A549 (cell line): ENCODE measurements around the gene PDE6C. TPM values are rescaled to one million over a fixed set of nuclear protein-coding genes. Genes with fewer than 3 reads are reported as not detected.
A peak's percentile ranks its signal among the peaks of the same experiment; 100 is the strongest.

ENCODE experiments used
- ATAC-seq, 2 experiments: fragments of 200-7000 bp in 1 of 2; fragments of >200 bp in 1 of 2; cut with Nextera tagmentation in 1 of 2; cut with Tn5 transposase in 1 of 2; 3 replicates each; pipeline versions ENCODE4 v1.8.0 to v1.9.1; 2018 to 2020; ENCODE audit warnings: mild to moderate bottlenecking in 1 of 2, moderate library complexity in 1 of 2
- CTCF ChIA-PET: fragments of 300-600 bp; sonication (Branson Sonifier 250); formaldehyde crosslinking; extraction: SDS; loops from one replicate; lab custom pipeline; 2021; ENCODE audit warnings: antibody characterized with exemption, inconsistent platforms; lab: Yijun Ruan, JAX
- POLR2A ChIA-PET: fragments of 350-600 bp; formaldehyde crosslinking; extraction: SDS; loops from one replicate; lab custom pipeline; 2021; ENCODE audit warnings: antibody characterized with exemption, inconsistent platforms; lab: Yijun Ruan, JAX
- DNase-seq, 2 experiments: peaks; one replicate each; pipeline versions ENCODE4 v3.0.0 to v3.0.0-alpha.2; 2011 to 2016; ENCODE audit warnings: low read depth in 1 of 2, low spot score in 1 of 2
- FAIRE-seq: peaks from 2 replicates; lab custom pipeline; 2011; peaks lifted over from hg19 to GRCh38; lab: Jason Lieb, UNC
- H3K27ac ChIP-seq, 2 experiments: fragments of >200 bp; sonication (Bioruptor Twin); formaldehyde crosslinking; 3 replicates each; pipeline ENCODE4 v1.5.1; 2016 to 2017
- H3K4me1 ChIP-seq: fragments of >200 bp; sonication (Bioruptor Twin); formaldehyde crosslinking; 3 replicates; pipeline ENCODE4 v1.6.1; 2016
- H3K4me2 ChIP-seq: fragments of >200 bp; sonication (Bioruptor Twin); formaldehyde crosslinking; 3 replicates; pipeline ENCODE4 v1.6.1; 2016
- H3K4me3 ChIP-seq: fragments of >200 bp; sonication (Bioruptor Twin); formaldehyde crosslinking; 3 replicates; pipeline ENCODE4 v1.5.1; 2016
- H3K9me3 ChIP-seq: fragments of >200 bp; sonication (Bioruptor Twin); formaldehyde crosslinking; 3 replicates; pipeline ENCODE4 v1.6.1; 2016
- ATOH8 ChIP-seq: fragments of 250-450 bp; sonication (Bioruptor Pico); IDR thresholded peaks from 2 replicates; pipeline ENCODE4 v1.5.0; 2020; ENCODE audit warnings: low read depth, mild to moderate bottlenecking, moderate library complexity
- BHLHE40 ChIP-seq: IDR thresholded peaks from 2 replicates; pipeline ENCODE4 v1.6.1; 2012; ENCODE audit warnings: low read depth, low read length, inconsistent platforms
- CBX8 ChIP-seq: fragments of 200-600 bp; sonication (generic); IDR thresholded peaks from 2 replicates; pipeline ENCODE4 v1.6.1; 2016
- CEBPB ChIP-seq, 2 experiments: fragments of >200 bp in 1 of 2; sonication (Bioruptor Twin) in 1 of 2; formaldehyde crosslinking in 1 of 2; IDR thresholded peaks; 2 replicates each; pipeline ENCODE4 v1.6.1; 2012 to 2016
- E2F6 ChIP-seq: IDR thresholded peaks from 2 replicates; pipeline ENCODE4 v1.6.1; 2012; ENCODE audit warnings: low read depth, borderline replicate concordance
- EP300 ChIP-seq, 2 experiments: fragments of >200 bp; sonication (Bioruptor Twin); formaldehyde crosslinking; IDR thresholded peaks; 2 replicates in 1 of 2; 3 replicates in 1 of 2; pipeline ENCODE4 v1.6.1; 2016 to 2017
- ESRRA ChIP-seq: fragments of 150-350 bp; IDR thresholded peaks from 2 replicates; pipeline ENCODE4 v1.6.1; 2014; ENCODE audit warnings: mild to moderate bottlenecking, low read length, borderline replicate concordance
- FOSB ChIP-seq: fragments of 250-450 bp; sonication (Bioruptor Pico); IDR thresholded peaks from 2 replicates; pipeline ENCODE4 v1.5.0; 2020; ENCODE audit warnings: mild to moderate bottlenecking, moderate library complexity
- FOXS1 ChIP-seq: fragments of 250-450 bp; sonication (Bioruptor Pico); IDR thresholded peaks from 2 replicates; pipeline ENCODE4 v1.5.0; 2020; ENCODE audit warnings: mild to moderate bottlenecking, moderate library complexity
- GATA3 ChIP-seq: IDR thresholded peaks from 2 replicates; pipeline ENCODE4 v1.6.1; 2012; ENCODE audit warnings: borderline replicate concordance
- HEYL ChIP-seq: fragments of 250-450 bp; sonication (Bioruptor Pico); IDR thresholded peaks from 2 replicates; pipeline ENCODE4 v1.8.0; 2021; ENCODE audit warnings: mild to moderate bottlenecking, moderate library complexity
- HOXB13 ChIP-seq: fragments of 250-450 bp; sonication (Bioruptor Pico); IDR thresholded peaks from 2 replicates; pipeline ENCODE4 v1.5.0; 2020; ENCODE audit warnings: low read depth, mild to moderate bottlenecking, moderate library complexity
- JUN ChIP-seq, 2 experiments: fragments of >200 bp; sonication (Bioruptor Twin); formaldehyde crosslinking; IDR thresholded peaks; 2 replicates in 1 of 2; 3 replicates in 1 of 2; pipeline ENCODE4 v1.6.1; 2016 to 2017
- KDM1A ChIP-seq: fragments of 200-600 bp; sonication (generic); IDR thresholded peaks from 2 replicates; pipeline ENCODE4 v1.6.1; 2016; ENCODE audit warnings: low read depth, mild to moderate bottlenecking
- KDM5A ChIP-seq: fragments of 200-600 bp; sonication (generic); IDR thresholded peaks from 2 replicates; pipeline ENCODE4 v1.6.1; 2016; ENCODE audit warnings: antibody characterized with exemption, mild to moderate bottlenecking
- MAFK ChIP-seq: fragments of 450-650 bp; IDR thresholded peaks from 2 replicates; pipeline ENCODE4 v1.6.1; 2014; ENCODE audit not compliant: partially characterized antibody
- MYC ChIP-seq: IDR thresholded peaks from 2 replicates; pipeline ENCODE4 v1.6.1; 2012; ENCODE audit warnings: mild to moderate bottlenecking, inconsistent platforms, low read length, improper control_type of control experiment, borderline replicate concordance
- PHF8 ChIP-seq: fragments of 200-600 bp; sonication (generic); IDR thresholded peaks from 2 replicates; pipeline ENCODE4 v1.6.1; 2016; ENCODE audit warnings: low read depth, mild to moderate bottlenecking, antibody characterized with exemption, moderate library complexity, borderline replicate concordance
- POLR2AphosphoS2 ChIP-seq: conservative IDR thresholded peaks from 2 replicates; pipeline ENCODE4 v1.6.1; 2012; ENCODE audit warnings: low read length, improper control_type of control experiment, inconsistent platforms
- RCOR1 ChIP-seq: fragments of 150-350 bp; IDR thresholded peaks from 2 replicates; pipeline ENCODE4 v1.6.1; 2014; ENCODE audit warnings: antibody characterized with exemption, low read length, low read depth
- REST ChIP-seq: fragments of 200-600 bp; sonication (generic); IDR thresholded peaks from 2 replicates; pipeline ENCODE4 v1.6.1; 2016; ENCODE audit warnings: antibody characterized with exemption, mild to moderate bottlenecking, moderate library complexity
- SMC3 ChIP-seq: fragments of >200 bp; sonication (Bioruptor Twin); formaldehyde crosslinking; IDR thresholded peaks from 3 replicates; pipeline ENCODE4 v1.6.1; 2018; ENCODE audit warnings: inconsistent platforms
- TFCP2L1 ChIP-seq: fragments of 250-450 bp; sonication (Bioruptor Pico); IDR thresholded peaks from 2 replicates; pipeline ENCODE4 v1.5.0; 2021; ENCODE audit warnings: mild to moderate bottlenecking
- TP53 ChIP-seq: fragments of 250-450 bp; sonication (Bioruptor Pico); IDR thresholded peaks from 2 replicates; pipeline ENCODE4 v1.5.0; 2021; ENCODE audit warnings: mild to moderate bottlenecking, moderate library complexity
- WGBS: methylation state at CpG from one replicate; pipeline ENCODE4 v1.1.6; 2017; ENCODE audit errors: missing lambda C conversion rate; 5-methylcytosine and 5-hydroxymethylcytosine counted together
- polyA plus RNA-seq, 4 experiments: library from polyadenylated mRNA; depleted of rRNA in 3 of 4; stranded (reverse); fragments of >200 nt; fragmentation: RNase III in 1 of 4; extraction: RNeasy Plus Mini Kit Qiagen cat#74134 plus additional on column Dnase treatment in 1 of 4; gene quantifications; 2 replicates in 3 of 4; 3 replicates in 1 of 4; pipeline ENCODE4 v1.2.3, GENCODE V29; 2011 to 2017

Gene PDE6C
- polyA plus RNA-seq, 2 of the 4 experiments (the other 2 are of a cell fraction), result not detected

- TF ChIP-seq ESRRA (peak; percentile 69; the same call in 1 of the 2 replicates), JUN (IDR thresholded peaks at IDR 0.05) (peak; percentile 69 to 95; a peak in 4 of 5 replicates), KDM5A (peak; percentile 78), HEYL (CRISPR knock-in tag) (no peak), FOSB (CRISPR knock-in tag) (no peak), EP300 (IDR thresholded peaks at IDR 0.05) (no peak), RCOR1 (no peak), KDM1A (no peak), MAFK (no peak), CEBPB (IDR thresholded peaks at IDR 0.05) (peak in 1 of 2 experiments; percentile 62; a peak in 1 of 4 replicates), BHLHE40 (0 out of 2 replicates have a peak, but pooled peaks have one; percentile 20), GATA3 (peak; percentile 66)
These were observed 90.1 kb downstream of the PDE6C start, which contains the start of gene FRA10AC1 (continued) for GRCh38 chr10:93702210-93703001.

- ChIA-PET POLR2A (interaction anchor here (0.6 to 1.2 kb wide), 4 partner anchors 19 to 855 kb away, joined by 3 to 5 read pairs (median 4); partner anchors contain the start of genes EXOC6 and MYOF), CTCF (interaction anchor here (0.7 to 1.7 kb wide), 8 partner anchors 13 to 155 kb away, joined by 3 to 8 read pairs (median 4); no protein-coding TSS in a partner anchor)
- Histone ChIP-seq H3K4me1 (peaks cover 17% of the 10 kb centered on the region), H3K9me3 (no peaks in the 10 kb centered on the region), H3K4me3 (peak overlapping the region; percentile 81), H3K27ac (peak overlapping the region; percentile 84 to 87), H3K4me2 (peak overlapping the region; percentile 89)
- WGBS, result 2% methylated on average over 12 of the region's 12 CpGs
- ATAC-seq (peak in 1 of 2 experiments; percentile 9; a peak in 3 of 6 replicates), FAIRE-seq (no peak), DNase-seq (no peak)
- 0 out of 2 replicates have a peak, but pooled peaks have one; percentile 34 for TF ChIP-seq HOXB13 (CRISPR knock-in tag)
- no peak for TF ChIP-seq ATOH8 (CRISPR knock-in tag)
These were observed 90.7 kb downstream of the PDE6C start for GRCh38 chr10:93703066-93703465.

- CTCF ChIA-PET, result interaction anchor here (1.7 kb wide), 1 partner anchor 112 kb away, joined by 6 read pairs; no protein-coding TSS in a partner anchor
These were observed 91.5 kb downstream of the PDE6C start for GRCh38 chr10:93703841-93704240.

More at GRCh38 chr10:93703841-93704240, 91.5 kb downstream of the PDE6C start:
- Histone ChIP-seq H3K9me3 (no peaks in the 10 kb centered on the region), H3K4me1 (peaks cover 17% of the 10 kb centered on the region), H3K4me2 (peak overlapping the region; percentile 89)
- POLR2A ChIA-PET, result no interaction called here
- TF ChIP-seq MYC (no peak), CBX8 (no peak), HEYL (CRISPR knock-in tag) (no peak), ATOH8 (CRISPR knock-in tag) (no peak), PHF8 (no peak), FOSB (CRISPR knock-in tag) (no peak), SMC3 (no peak), FOXS1 (CRISPR knock-in tag) (no peak), TP53 (CRISPR knock-in tag) (no peak), CEBPB (IDR thresholded peaks at IDR 0.05) (no peak), E2F6 (no peak), POLR2AphosphoS2 (no peak), TFCP2L1 (CRISPR knock-in tag) (no peak), REST (no peak)
- TF ChIP-seq, all 56 proteins: peak for 0
- H3K4me3 ChIP-seq, result no peak overlapping the region
- H3K27ac ChIP-seq, result no peak overlapping the region
- ATAC-seq (no peak), FAIRE-seq (no peak), DNase-seq (no peak)
- WGBS, result 7% methylated on average over 1 of the region's 1 CpG
